Activated naive CD8-positive, alpha-beta T cell treated with anti-CD3 and anti-CD28 coated beads, Interleukin-2, amount 50 U/mL, for 16 hours (primary cell): ENCODE measurements around the gene ANTXR1.

Experiments used
- DNase-seq: peaks from one replicate; pipeline ENCODE4 v3.0.0-alpha.2; 2020; ENCODE audit warnings: low read depth, low spot score

The ANTXR1 gene

GRCh38 chr2:69205076-69205475, 192.1 kb downstream of the ANTXR1 start:
- DNase-seq = no peak

GRCh38 chr2:69205491-69205890, 192.5 kb downstream of the ANTXR1 start:
- no peak for DNase-seq

- no peak for DNase-seq
These were observed 195.1 kb downstream of the ANTXR1 start for GRCh38 chr2:69208023-69208595.

- no peak for DNase-seq
These were observed 196.5 kb downstream of the ANTXR1 start for GRCh38 chr2:69209482-69209881.

- DNase-seq = no peak
These were observed 197.4 kb downstream of the ANTXR1 start for GRCh38 chr2:69210385-69210784.

- DNase-seq = no peak
These were observed 198.1 kb downstream of the ANTXR1 start for GRCh38 chr2:69211048-69211447.

- DNase-seq = no peak
These were observed 198.7 kb downstream of the ANTXR1 start for GRCh38 chr2:69211686-69212085.

GRCh38 chr2:69212238-69213028, 199.5 kb downstream of the ANTXR1 start:
- no peak for DNase-seq

- no peak for DNase-seq
These were observed 200.2 kb downstream of the ANTXR1 start for GRCh38 chr2:69213201-69213600.

GRCh38 chr2:69213782-69214181, 200.8 kb downstream of the ANTXR1 start:
- no peak for DNase-seq

- no peak for DNase-seq
These were observed 201.9 kb downstream of the ANTXR1 start for GRCh38 chr2:69214898-69215297.

- DNase-seq = no peak
These were observed 203.8 kb downstream of the ANTXR1 start for GRCh38 chr2:69216535-69217332.

- DNase-seq = no peak
These were observed 204.5 kb downstream of the ANTXR1 start for GRCh38 chr2:69217333-69218080.

GRCh38 chr2:69221512-69221911, 208.5 kb downstream of the ANTXR1 start:
- DNase-seq = no peak

- DNase-seq = no peak
These were observed 209.2 kb downstream of the ANTXR1 start for GRCh38 chr2:69221960-69222751.

GRCh38 chr2:69222953-69223658, 210.1 kb downstream of the ANTXR1 start:
- no peak for DNase-seq

- DNase-seq = no peak
These were observed 211.0 kb downstream of the ANTXR1 start for GRCh38 chr2:69223759-69224511.

GRCh38 chr2:69224512-69224837, 211.5 kb downstream of the ANTXR1 start:
- no peak for DNase-seq

GRCh38 chr2:69225933-69226332, 213.0 kb downstream of the ANTXR1 start:
- no peak for DNase-seq

- no peak for DNase-seq
These were observed 213.9 kb downstream of the ANTXR1 start for GRCh38 chr2:69226903-69227302.
